ENCODE data around the gene GALNT9. TPM values are rescaled to one million over a fixed set of nuclear protein-coding genes. Genes with fewer than 3 reads are reported as not detected.

GALNT9 gene
- polyA plus RNA-seq, 3 donors: not detected

DNA sequence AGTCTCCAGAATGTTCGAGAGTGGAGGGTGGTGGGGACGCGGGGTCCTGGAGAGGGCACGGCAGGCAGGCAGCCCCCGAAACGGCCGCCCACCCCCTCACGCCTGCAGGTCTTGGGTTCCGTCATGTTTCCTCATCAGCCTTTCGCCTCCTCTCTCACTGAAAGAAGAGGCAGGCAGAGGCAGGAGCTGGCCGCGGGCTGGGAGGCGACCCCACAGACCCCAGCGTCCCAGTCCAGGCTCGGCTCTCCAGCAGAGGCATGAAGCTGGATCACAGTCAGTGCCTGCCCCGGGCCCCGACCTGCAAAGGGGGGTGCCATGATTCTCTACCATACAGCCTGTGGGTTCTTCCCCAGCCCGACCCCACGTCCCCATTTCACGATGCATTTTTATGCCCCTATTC is 13.4 kb downstream of the GALNT9 start:
- no peak overlapping the region for H3K4me2 ChIP-seq (replicated peaks; ENCODE audit: extremely low read depth, low read length, poor library complexity, severe bottlenecking)
- H3K36me3 ChIP-seq (replicated peaks in 1 of 2; ENCODE audit: control insufficient read depth in 1 of 2, insufficient read depth in 2 of 2, low read length in 2 of 2): no peaks in the 10 kb centered on the region
- H3K27ac Mint-ChIP-seq: no peak overlapping the region
- no peaks in the 10 kb centered on the region for H3K27me3 ChIP-seq (ENCODE audit: control insufficient read depth in 2 of 2, insufficient read depth in 2 of 2, low read length in 2 of 2)
- no peak overlapping the region for H2AFZ ChIP-seq (ENCODE audit: insufficient read depth, low read depth, low read length, poor library complexity, severe bottlenecking)
- H3K4me1 ChIP-seq (ENCODE audit: control insufficient read depth in 1 of 2, insufficient read depth in 2 of 2, low read length in 2 of 2): no peaks in the 10 kb centered on the region
- WGBS (ENCODE audit: insufficient coverage): 85% methylated on average over 19 of the region's 20 CpGs
- H3K4me3 ChIP-seq (replicated peaks in 1 of 3; ENCODE audit: low read depth in 2 of 3, low read length in 3 of 3): no peak overlapping the region
- H4K20me1 ChIP-seq (ENCODE audit: insufficient read depth, low read length): no peaks in the 10 kb centered on the region
- no peak for TF ChIP-seq CTCF (IDR thresholded peaks at IDR 0.05)
- peaks cover 10 to 20% (median 11%) of the 10 kb centered on the region in 7 donors for H3K9me3 Mint-ChIP-seq
- no peak for DNase-seq
- H3K9me3 ChIP-seq (replicated peaks in 1 of 2; ENCODE audit: control insufficient read depth in 1 of 2, insufficient read depth in 1 of 2, low read length in 2 of 2): peaks cover 16 to 18% of the 10 kb centered on the region in 2 donors
- H3K4me1 Mint-ChIP-seq: no peaks in the 10 kb centered on the region
- no peaks in the 10 kb centered on the region for H3K79me2 ChIP-seq (ENCODE audit: insufficient read depth, low read length)
- H3K27ac ChIP-seq (ENCODE audit: low read depth in 1 of 2, low read length in 2 of 2): no peak overlapping the region
- peaks cover 4 to 9% (median 7%) of the 10 kb centered on the region in 3 donors for H3K27me3 Mint-ChIP-seq (ENCODE audit: low read depth in 3 of 3)
- no peaks in the 10 kb centered on the region for H3K36me3 Mint-ChIP-seq
- intact Hi-C loops (cut with micrococcal nuclease): no loop called here
- no peak overlapping the region for H3K4me3 Mint-ChIP-seq
- no peak overlapping the region for H3K9ac ChIP-seq (ENCODE audit: insufficient read depth, low read length, poor library complexity, severe bottlenecking)

- peaks cover 6 to 10% (median 7%) of the 10 kb centered on the region in 3 donors for H3K27me3 Mint-ChIP-seq (ENCODE audit: low read depth in 3 of 3)
- no peak for TF ChIP-seq CTCF (IDR thresholded peaks at IDR 0.05)
- no peaks in the 10 kb centered on the region for H3K36me3 ChIP-seq (replicated peaks in 1 of 2; ENCODE audit: control insufficient read depth in 1 of 2, insufficient read depth in 2 of 2, low read length in 2 of 2)
- no peak overlapping the region for H3K27ac ChIP-seq (ENCODE audit: low read depth in 1 of 2, low read length in 2 of 2)
- H3K4me3 ChIP-seq (replicated peaks in 1 of 3; ENCODE audit: low read depth in 2 of 3, low read length in 3 of 3): no peak overlapping the region
- no peak overlapping the region for H3K4me3 Mint-ChIP-seq
- DNase-seq: no peak
- H3K4me1 Mint-ChIP-seq: no peaks in the 10 kb centered on the region
- H3K9me3 Mint-ChIP-seq: peaks cover 13 to 25% (median 14%) of the 10 kb centered on the region in 7 donors
- H4K20me1 ChIP-seq (ENCODE audit: insufficient read depth, low read length): no peaks in the 10 kb centered on the region
- no peak overlapping the region for H2AFZ ChIP-seq (ENCODE audit: insufficient read depth, low read depth, low read length, poor library complexity, severe bottlenecking)
- no peak overlapping the region for H3K9ac ChIP-seq (ENCODE audit: insufficient read depth, low read length, poor library complexity, severe bottlenecking)
- H3K27ac Mint-ChIP-seq: no peak overlapping the region
- H3K36me3 Mint-ChIP-seq: no peaks in the 10 kb centered on the region
- intact Hi-C loops (cut with micrococcal nuclease): no loop called here
- WGBS (ENCODE audit: insufficient coverage): 94% methylated on average over 17 of the region's 19 CpGs
- H3K9me3 ChIP-seq (replicated peaks in 1 of 2; ENCODE audit: control insufficient read depth in 1 of 2, insufficient read depth in 1 of 2, low read length in 2 of 2): peaks cover 19 to 20% of the 10 kb centered on the region in 2 donors
- no peaks in the 10 kb centered on the region for H3K4me1 ChIP-seq (ENCODE audit: control insufficient read depth in 1 of 2, insufficient read depth in 2 of 2, low read length in 2 of 2)
- no peak overlapping the region for H3K4me2 ChIP-seq (replicated peaks; ENCODE audit: extremely low read depth, low read length, poor library complexity, severe bottlenecking)
- no peaks in the 10 kb centered on the region for H3K79me2 ChIP-seq (ENCODE audit: insufficient read depth, low read length)
- no peaks in the 10 kb centered on the region for H3K27me3 ChIP-seq (ENCODE audit: control insufficient read depth in 2 of 2, insufficient read depth in 2 of 2, low read length in 2 of 2)
Observed at GRCh38 chr12:132315507-132315906, 13.9 kb downstream of the GALNT9 start.
